ENCODE data around the gene NLK.

DNA sequence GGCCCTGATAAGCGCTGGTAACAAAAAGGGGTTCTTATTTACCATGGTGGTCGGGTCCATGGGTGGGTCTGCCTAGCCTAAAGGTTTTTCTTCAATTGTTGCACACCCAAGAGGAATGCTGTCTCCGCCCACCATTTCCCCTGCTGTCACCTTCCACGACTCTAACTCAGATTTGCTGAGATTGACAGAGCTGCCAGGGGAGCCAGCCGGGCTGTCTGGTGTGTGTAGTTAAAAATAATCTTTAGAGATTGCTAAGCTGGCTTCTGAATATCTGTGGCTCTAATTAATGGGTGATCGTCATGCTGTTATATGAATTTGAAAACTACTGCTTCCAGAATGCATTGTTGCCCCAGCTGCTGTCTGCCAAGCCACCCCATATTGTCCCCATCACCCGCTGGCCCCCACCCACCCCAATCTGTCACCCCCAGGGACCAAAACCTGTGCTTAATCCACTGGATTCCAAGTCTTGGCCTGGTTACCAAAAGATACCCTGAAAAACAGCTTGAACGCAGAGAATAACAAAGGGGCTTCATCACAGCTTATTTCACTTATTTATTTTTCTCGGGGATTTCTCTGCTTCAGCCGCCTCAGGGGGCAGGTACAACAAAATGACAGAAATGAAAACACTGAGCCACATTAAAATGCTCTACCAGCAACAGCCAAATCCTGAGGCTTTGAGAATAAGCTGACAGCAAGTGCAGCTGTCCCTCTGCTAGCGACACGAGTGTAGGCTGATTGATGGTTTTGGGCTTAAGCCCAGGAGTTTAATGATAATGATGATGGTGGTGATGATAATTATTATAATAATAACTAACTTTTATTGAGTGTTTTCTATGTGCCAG is 46.1 kb upstream of the NLK start:
- no peak for TF ChIP-seq POLR2A (IDR thresholded peaks at IDR 0.05; ENCODE audit: extremely low read depth, insufficient read length)
- TF ChIP-seq, protein P1, sequence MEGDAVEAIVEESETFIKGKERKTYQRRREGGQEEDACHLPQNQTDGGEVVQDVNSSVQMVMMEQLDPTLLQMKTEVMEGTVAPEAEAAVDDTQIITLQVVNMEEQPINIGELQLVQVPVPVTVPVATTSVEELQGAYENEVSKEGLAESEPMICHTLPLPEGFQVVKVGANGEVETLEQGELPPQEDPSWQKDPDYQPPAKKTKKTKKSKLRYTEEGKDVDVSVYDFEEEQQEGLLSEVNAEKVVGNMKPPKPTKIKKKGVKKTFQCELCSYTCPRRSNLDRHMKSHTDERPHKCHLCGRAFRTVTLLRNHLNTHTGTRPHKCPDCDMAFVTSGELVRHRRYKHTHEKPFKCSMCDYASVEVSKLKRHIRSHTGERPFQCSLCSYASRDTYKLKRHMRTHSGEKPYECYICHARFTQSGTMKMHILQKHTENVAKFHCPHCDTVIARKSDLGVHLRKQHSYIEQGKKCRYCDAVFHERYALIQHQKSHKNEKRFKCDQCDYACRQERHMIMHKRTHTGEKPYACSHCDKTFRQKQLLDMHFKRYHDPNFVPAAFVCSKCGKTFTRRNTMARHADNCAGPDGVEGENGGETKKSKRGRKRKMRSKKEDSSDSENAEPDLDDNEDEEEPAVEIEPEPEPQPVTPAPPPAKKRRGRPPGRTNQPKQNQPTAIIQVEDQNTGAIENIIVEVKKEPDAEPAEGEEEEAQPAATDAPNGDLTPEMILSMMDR (IDR thresholded peaks at IDR 0.05; ENCODE audit: low read depth, low read length) = no peak
